GM12875 (cell line): ENCODE data around the gene ARMC8.

Source experiments
- H3K4me3 ChIP-seq: one replicate; pipeline ENCODE4 v1.5.1; 2011; ENCODE audit warnings: low read depth, low read length, control low read depth
- TF ChIP-seq, protein P1 (sequence below): IDR thresholded peaks from 2 replicates; pipeline ENCODE4 v1.5.1; 2011; ENCODE audit warnings: low read depth, mild to moderate bottlenecking, control low read depth, inconsistent platforms, low read length, moderate library complexity, borderline replicate concordance; ENCODE audit not compliant: insufficient read depth

The ARMC8 gene

DNA sequence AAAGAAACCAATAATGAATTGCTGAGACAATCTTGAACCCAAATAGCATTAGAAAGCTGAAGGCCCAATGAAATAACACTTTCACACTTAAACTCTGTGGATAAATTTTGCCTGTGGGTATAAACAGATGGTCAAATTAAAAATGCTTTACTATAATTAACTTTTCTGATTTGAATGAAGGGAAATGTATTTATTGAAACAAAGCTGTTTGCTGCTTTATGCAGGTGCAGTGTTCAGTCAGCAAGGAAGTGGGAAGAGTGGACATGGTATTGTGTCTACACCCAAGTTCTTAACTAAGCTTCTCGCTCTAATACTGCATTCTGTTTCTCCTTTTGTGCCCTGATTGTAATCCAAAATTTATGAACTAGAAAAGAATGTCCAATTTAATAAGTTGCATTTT lies 110.8 kb downstream of the ARMC8 start:
- TF ChIP-seq, protein P1, sequence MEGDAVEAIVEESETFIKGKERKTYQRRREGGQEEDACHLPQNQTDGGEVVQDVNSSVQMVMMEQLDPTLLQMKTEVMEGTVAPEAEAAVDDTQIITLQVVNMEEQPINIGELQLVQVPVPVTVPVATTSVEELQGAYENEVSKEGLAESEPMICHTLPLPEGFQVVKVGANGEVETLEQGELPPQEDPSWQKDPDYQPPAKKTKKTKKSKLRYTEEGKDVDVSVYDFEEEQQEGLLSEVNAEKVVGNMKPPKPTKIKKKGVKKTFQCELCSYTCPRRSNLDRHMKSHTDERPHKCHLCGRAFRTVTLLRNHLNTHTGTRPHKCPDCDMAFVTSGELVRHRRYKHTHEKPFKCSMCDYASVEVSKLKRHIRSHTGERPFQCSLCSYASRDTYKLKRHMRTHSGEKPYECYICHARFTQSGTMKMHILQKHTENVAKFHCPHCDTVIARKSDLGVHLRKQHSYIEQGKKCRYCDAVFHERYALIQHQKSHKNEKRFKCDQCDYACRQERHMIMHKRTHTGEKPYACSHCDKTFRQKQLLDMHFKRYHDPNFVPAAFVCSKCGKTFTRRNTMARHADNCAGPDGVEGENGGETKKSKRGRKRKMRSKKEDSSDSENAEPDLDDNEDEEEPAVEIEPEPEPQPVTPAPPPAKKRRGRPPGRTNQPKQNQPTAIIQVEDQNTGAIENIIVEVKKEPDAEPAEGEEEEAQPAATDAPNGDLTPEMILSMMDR, result no peak
- no peak overlapping the region for H3K4me3 ChIP-seq

DNA sequence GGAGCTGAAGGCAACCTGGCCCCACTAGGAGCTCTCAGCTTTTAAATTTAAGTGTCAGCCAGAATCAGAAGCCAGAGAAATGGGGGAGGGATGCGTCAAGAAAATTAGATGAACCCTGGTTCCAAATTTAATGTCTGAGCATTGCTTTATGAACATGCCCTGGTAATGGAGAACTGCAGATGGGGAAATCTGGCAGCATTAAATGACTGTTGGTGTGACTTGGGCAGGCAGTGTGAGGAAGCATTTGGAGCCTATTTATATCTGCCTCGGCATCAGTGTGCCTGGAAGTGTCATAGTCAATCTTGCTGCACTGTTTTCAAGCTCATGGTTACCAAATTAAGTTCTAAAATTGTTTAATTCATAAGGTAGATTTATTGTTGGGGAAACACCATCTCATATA lies 113.5 kb downstream of the ARMC8 start:
- TF ChIP-seq, protein P1, result no peak
- H3K4me3 ChIP-seq, result no peak overlapping the region

DNA sequence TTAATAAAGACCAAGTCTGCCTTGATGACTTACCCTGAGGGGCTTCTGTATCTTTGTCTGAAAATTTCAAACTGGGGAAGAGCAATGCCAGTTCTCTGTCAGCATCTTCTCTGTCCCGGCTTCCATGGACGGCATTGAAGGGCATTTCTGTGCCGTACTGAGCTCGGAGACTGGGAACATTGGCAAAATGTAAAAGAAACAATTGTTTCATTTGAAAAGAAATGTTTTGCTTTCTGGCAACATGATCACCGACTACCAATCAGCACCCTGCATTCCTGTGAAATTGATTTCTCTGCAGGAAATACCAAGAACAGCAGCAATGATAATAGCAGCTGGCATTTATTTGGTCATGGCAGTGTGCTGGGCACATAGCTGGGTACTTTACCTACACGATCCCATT lies 116.4 kb downstream of the ARMC8 start:
- TF ChIP-seq, protein P1, result no peak
- no peak overlapping the region for H3K4me3 ChIP-seq

DNA sequence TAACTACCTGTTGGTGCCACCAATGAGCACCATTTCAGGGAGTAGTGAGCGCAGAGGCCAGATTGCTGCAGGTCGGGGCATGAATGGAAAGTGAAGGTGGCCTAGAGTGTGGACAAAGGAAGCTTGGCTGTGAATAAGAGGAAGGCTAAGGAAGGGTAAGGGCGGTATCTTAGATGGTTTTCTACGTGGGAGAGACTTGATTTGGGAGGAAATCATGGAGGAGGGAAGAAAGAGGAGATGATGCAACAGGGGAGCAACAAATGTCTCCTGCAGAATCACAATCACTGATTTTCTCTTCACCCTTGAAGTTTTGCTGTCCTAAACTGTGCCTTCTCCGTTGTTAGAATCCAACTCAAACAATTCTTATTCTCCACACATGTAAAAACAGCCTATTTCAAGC lies 120.8 kb downstream of the ARMC8 start:
- TF ChIP-seq, protein P1, result no peak
- H3K4me3 ChIP-seq, result no peak overlapping the region

DNA sequence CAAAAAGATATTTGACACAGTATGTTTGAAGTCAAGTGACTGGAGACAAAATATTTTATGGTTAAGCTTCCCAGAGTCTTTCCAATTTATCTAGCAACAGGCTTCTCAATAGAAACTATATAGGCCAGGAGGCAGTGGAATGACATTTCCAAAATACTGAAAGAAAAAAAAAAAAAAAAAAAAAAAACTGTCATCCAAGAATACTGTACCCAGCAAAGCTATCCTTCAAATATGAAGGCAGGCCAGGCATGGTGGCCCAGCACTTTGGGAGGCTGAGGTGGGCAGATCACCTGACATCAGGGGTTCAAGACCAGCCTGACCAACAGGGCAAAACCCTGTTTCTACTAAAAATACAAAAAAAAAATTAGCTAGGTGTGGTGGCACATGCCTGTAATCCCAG lies 121.7 kb downstream of the ARMC8 start:
- TF ChIP-seq, protein P1, result no peak
- no peak overlapping the region for H3K4me3 ChIP-seq

DNA sequence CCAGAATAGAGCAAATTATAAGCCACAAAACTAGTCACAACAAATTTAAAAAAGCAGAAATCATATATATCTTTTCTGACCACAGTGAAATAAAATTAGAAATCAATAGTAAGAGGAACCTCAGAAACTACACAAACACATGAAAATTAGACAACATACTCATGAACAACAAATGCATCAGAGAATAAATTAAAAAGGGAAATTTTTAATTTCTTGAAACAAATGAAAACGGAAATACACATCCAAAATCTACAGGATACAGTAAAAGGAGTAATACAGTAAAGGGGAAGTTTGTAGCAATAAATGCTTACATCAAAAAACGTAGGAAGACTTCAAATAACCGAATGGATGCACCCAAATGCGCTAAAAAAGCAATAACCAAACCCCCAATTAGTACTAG lies 123.4 kb downstream of the ARMC8 start:
- TF ChIP-seq, protein P1, result no peak
- no peak overlapping the region for H3K4me3 ChIP-seq

DNA sequence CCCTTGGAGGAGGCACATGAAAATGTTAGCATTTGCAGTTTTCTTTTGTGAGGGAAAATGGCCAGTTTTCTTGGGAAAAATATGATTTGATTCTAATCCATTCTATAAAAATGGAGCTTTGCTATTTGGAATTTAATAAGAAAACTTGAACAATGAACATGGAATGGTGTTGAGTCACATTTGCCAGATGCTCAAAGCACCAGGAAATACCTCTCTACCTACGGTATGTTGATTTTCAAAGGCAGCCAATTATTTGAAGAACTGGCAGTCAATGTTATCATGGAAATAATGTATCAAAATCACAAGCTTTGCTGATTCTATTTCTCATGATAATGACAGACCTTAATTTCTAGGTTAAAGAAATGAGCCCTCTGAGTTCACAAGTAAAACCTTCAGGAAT lies 127.7 kb downstream of the ARMC8 start:
- no peak overlapping the region for H3K4me3 ChIP-seq
- TF ChIP-seq, protein P1, result no peak
